Panc1 (cell line): ENCODE measurements around the gene CD46. TPM values are rescaled to one million over a fixed set of nuclear protein-coding genes. Genes with fewer than 3 reads are reported as not detected.

Experiments used
- ATAC-seq: fragments of 200-7000 bp; cut with Tn5 transposase; 2 replicates; pipeline ENCODE4 v1.9.1; 2020; ENCODE audit warnings: mild to moderate bottlenecking, moderate library complexity
- BruUV-seq: library from RNA; stranded (reverse); fragments of 400-500 nt; replicated peaks from 2 replicates; lab custom pipeline; 2021; lab: Mats Ljungman, UMichigan
- CTCF ChIA-PET: fragments of 300-600 bp; sonication (Branson Sonifier 250); formaldehyde crosslinking; loops from one replicate; lab custom pipeline; 2022; ENCODE audit warnings: antibody characterized with exemption; lab: Charles Lee
- POLR2A ChIA-PET: fragments of 300-600 bp; sonication (Branson Sonifier 250); formaldehyde crosslinking; loops from one replicate; lab custom pipeline; 2022; ENCODE audit warnings: antibody characterized with exemption; lab: Charles Lee
- DNase-seq: peaks from one replicate; pipeline ENCODE4 v3.0.0-alpha.2; 2010; ENCODE audit warnings: low read depth, low spot score
- H3K27ac ChIP-seq: 2 replicates; pipeline ENCODE4 v1.5.1; 2011; ENCODE audit warnings: mild to moderate bottlenecking, low read length, inconsistent platforms
- H3K27me3 ChIP-seq: fragments of 200-500 bp; sonication (Bioruptor generic); 2 replicates; pipeline ENCODE4 v1.6.0; 2014; ENCODE audit warnings: low read length, inconsistent platforms; ENCODE audit not compliant: control insufficient read depth, insufficient read depth
- H3K36me3 ChIP-seq: fragments of 200-500 bp; sonication (Bioruptor generic); 2 replicates; pipeline ENCODE4 v1.5.1; 2014; ENCODE audit warnings: inconsistent platforms, mild to moderate bottlenecking, low read length, moderate library complexity; ENCODE audit not compliant: control insufficient read depth, insufficient read depth
- H3K4me1 ChIP-seq: 2 replicates; pipeline ENCODE4 v1.5.1; 2011; ENCODE audit warnings: inconsistent platforms, mild to moderate bottlenecking, low read length, moderate library complexity; ENCODE audit not compliant: control insufficient read depth, insufficient read depth
- H3K4me3 ChIP-seq, 2 experiments: 2 replicates each; pipeline ENCODE4 v1.5.1; 2011 to 2012; ENCODE audit warnings: low read depth in 2 of 2, low read length in 2 of 2, mild to moderate bottlenecking in 2 of 2, inconsistent platforms in 1 of 2, moderate library complexity in 1 of 2
- H3K9me3 ChIP-seq: fragments of 200-500 bp; sonication (Bioruptor generic); 2 replicates; pipeline ENCODE4 v1.5.1; 2014; ENCODE audit warnings: low read depth, mild to moderate bottlenecking, inconsistent platforms, low read length, moderate library complexity; ENCODE audit not compliant: control insufficient read depth, insufficient read depth
- CTCF ChIP-seq: fragments of 450-650 bp; IDR thresholded peaks from 2 replicates; pipeline ENCODE4 v1.5.1; 2017; ENCODE audit warnings: mild to moderate bottlenecking
- POLR2AphosphoS5 ChIP-seq: IDR thresholded peaks from 2 replicates; pipeline ENCODE4 v1.6.1; 2012; ENCODE audit warnings: mild to moderate bottlenecking, low read depth, low read length, moderate library complexity
- REST ChIP-seq, 2 experiments: IDR thresholded peaks; 2 replicates each; pipeline ENCODE4 v1.6.1; 2011 to 2012; ENCODE audit warnings: low read depth in 2 of 2, control low read depth in 1 of 2, low read length in 1 of 2, mild to moderate bottlenecking in 1 of 2, moderate library complexity in 1 of 2; ENCODE audit not compliant: insufficient read depth in 1 of 2
- SIN3A ChIP-seq: IDR thresholded peaks from 2 replicates; pipeline ENCODE4 v1.6.1; 2012; ENCODE audit warnings: low read depth, mild to moderate bottlenecking, low read length, moderate library complexity, borderline replicate concordance; ENCODE audit not compliant: insufficient read depth
- TCF7L2 ChIP-seq: IDR thresholded peaks from 2 replicates; pipeline ENCODE4 v1.6.1; 2011; ENCODE audit warnings: mild to moderate bottlenecking, low read depth, low read length, inconsistent platforms
- in situ Hi-C: cut with HindIII; loops from 2 replicates; pipeline ENCODE4 v1.10.0; 2016; ENCODE audit warnings: low sequenced_read_pairs, low pct_unique_long_range_greater_than_20kb
- intact Hi-C: fragments of 100-400 bp; cut with micrococcal nuclease; formaldehyde crosslinking; loops from one replicate; pipeline ENCODE4 v1.10.0; 2022; ENCODE audit not compliant: unreplicated experiment
- total RNA-seq: library from RNA; stranded (reverse); gene quantifications from one replicate; pipeline ENCODE4 v1.2.1, GENCODE V29; 2021; ENCODE audit not compliant: unreplicated experiment

CD46 gene
- total RNA-seq, 1 experiment from 2014 or later: 128 TPM

- no peaks in the 10 kb centered on the region for H3K36me3 ChIP-seq
- no peaks in the 10 kb centered on the region for H3K27me3 ChIP-seq
- H3K4me1 ChIP-seq: no peaks in the 10 kb centered on the region
- BruUV-seq: no TSS peak
- no peak overlapping the region for H3K4me3 ChIP-seq
- no peak overlapping the region for H3K27ac ChIP-seq
- CTCF ChIA-PET: no interaction called here
- no peak for TF ChIP-seq CTCF
- no peak for TF ChIP-seq TCF7L2
- no peak for TF ChIP-seq REST (IDR thresholded peaks at IDR 0.05; ENCODE audit: insufficient read depth in 1 of 2, low read depth in 2 of 2, low read length in 1 of 2)
- no peak for TF ChIP-seq SIN3A
- no peak for TF ChIP-seq POLR2AphosphoS5
- ATAC-seq (no peak), DNase-seq (no peak)
- H3K9me3 ChIP-seq: no peaks in the 10 kb centered on the region
- POLR2A ChIA-PET: interaction anchor here (0.7 kb wide), 1 partner anchor 27 kb away, joined by 3 read pairs; no protein-coding TSS in a partner anchor
- intact Hi-C loops (no loop called here), in situ Hi-C loops (no loop called here)
These were observed 90.7 kb downstream of the CD46 start for GRCh38 chr1:207842506-207842905.

- TF ChIP-seq CTCF (no peak), REST (IDR thresholded peaks at IDR 0.05; ENCODE audit: insufficient read depth in 1 of 2, low read depth in 2 of 2, low read length in 1 of 2) (no peak), SIN3A (no peak), POLR2AphosphoS5 (no peak), TCF7L2 (no peak)
- no peak overlapping the region for H3K27ac ChIP-seq
- no peaks in the 10 kb centered on the region for H3K36me3 ChIP-seq
- DNase-seq (no peak), ATAC-seq (no peak)
- no peaks in the 10 kb centered on the region for H3K9me3 ChIP-seq
- intact Hi-C loops (no loop called here), in situ Hi-C loops (no loop called here)
- BruUV-seq: no TSS peak
- ChIA-PET POLR2A (no interaction called here), CTCF (no interaction called here)
- no peak overlapping the region for H3K4me3 ChIP-seq
- H3K4me1 ChIP-seq: no peaks in the 10 kb centered on the region
- no peaks in the 10 kb centered on the region for H3K27me3 ChIP-seq
These were observed 92.5 kb downstream of the CD46 start for GRCh38 chr1:207844371-207844770.

Other genes starting within 250 kb of the CD46 start
- gene CR1L, start 106.9 kb upstream of the CD46 start, total RNA-seq: not detected
- gene CD34, start 159.1 kb downstream of the CD46 start, total RNA-seq: 0.15 TPM